HEK293T (cell line): ENCODE measurements around the gene HTR1D.

ENCODE experiments used
- NFRKB ChIP-seq: fragments of 450-650 bp; IDR thresholded peaks from 2 replicates; pipeline ENCODE4 v1.6.1; 2016; ENCODE audit warnings: mild to moderate bottlenecking, moderate library complexity
- TARDBP ChIP-seq: fragments of 450-650 bp; IDR thresholded peaks from 2 replicates; pipeline ENCODE4 v1.6.1; 2016

GRCh38 chr1:23224739-23225648 is 7.7 kb upstream of the HTR1D start:
- TF ChIP-seq NFRKB (no peak), TARDBP (no peak)
